Activated naive CD4-positive, alpha-beta T cell treated with anti-CD3 and anti-CD28 coated beads for 36 hours (primary cell): ENCODE data around the gene LEKR1. TPM values are rescaled to one million over a fixed set of nuclear protein-coding genes. Genes with fewer than 3 reads are reported as not detected.

Experiments
- CTCF ChIA-PET: fragments of 350-600 bp; sonication (Branson Sonifier 250); formaldehyde crosslinking; loops from one replicate; lab custom pipeline; 2021; ENCODE audit warnings: antibody characterized with exemption; lab: Charles Lee
- DNase-seq: peaks from one replicate; pipeline ENCODE4 v3.0.0-alpha.2; 2020
- H3K27ac Mint-ChIP-seq: one replicate; pipeline ENCODE4 v1.8.0; 2021; ENCODE audit warnings: mild to moderate bottlenecking, mixed read lengths
- H3K27me3 Mint-ChIP-seq: one replicate; pipeline ENCODE4 v1.8.0; 2021; ENCODE audit warnings: low read depth, mixed read lengths
- H3K36me3 Mint-ChIP-seq: one replicate; pipeline ENCODE4 v1.8.0; 2021; ENCODE audit warnings: low read depth, mixed read lengths
- H3K4me1 Mint-ChIP-seq: one replicate; pipeline ENCODE4 v1.8.0; 2021; ENCODE audit warnings: low read depth, mixed read lengths
- H3K4me3 Mint-ChIP-seq: one replicate; pipeline ENCODE4 v1.8.0; 2021; ENCODE audit warnings: mild to moderate bottlenecking, moderate library complexity, mixed read lengths
- H3K9me3 Mint-ChIP-seq: one replicate; pipeline ENCODE4 v1.8.0; 2021; ENCODE audit warnings: mixed read lengths
- intact Hi-C: fragments of 100-400 bp; cut with micrococcal nuclease; formaldehyde crosslinking; loops from one replicate; pipeline ENCODE4 v1.15.1; 2023
- total RNA-seq, 2 experiments: library from RNA; stranded (reverse); gene quantifications; one replicate each; pipeline ENCODE4 v1.2.3, GENCODE V29; 2021

The LEKR1 gene
- total RNA-seq, 2 experiments from 2014 or later: 0.43 to 0.77 TPM

DNA sequence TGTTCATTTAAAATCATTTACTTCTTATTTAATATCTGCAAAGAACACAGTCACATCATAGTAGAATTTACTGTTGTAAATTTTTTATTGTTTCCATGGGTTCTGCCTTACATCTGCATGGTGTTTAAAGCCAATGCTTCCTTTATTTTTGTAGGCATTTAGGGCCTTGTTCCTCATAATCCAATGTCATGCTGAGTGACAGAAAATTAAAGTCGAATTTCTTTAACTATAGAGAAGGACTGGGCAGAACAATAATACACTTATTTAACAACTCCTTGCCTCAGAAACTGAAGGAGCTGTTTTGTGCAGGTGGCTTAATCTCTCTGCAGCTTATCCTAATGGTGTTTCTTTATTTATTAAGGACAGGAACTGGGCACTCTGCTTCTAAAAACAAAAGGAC, 149.6 kb downstream of the LEKR1 start:
- H3K36me3 Mint-ChIP-seq: no peaks in the 10 kb centered on the region
- DNase-seq: no peak
- H3K9me3 Mint-ChIP-seq: peaks cover 1% of the 10 kb centered on the region
- intact Hi-C loops: loop anchor here (10.0 kb wide), 1 partner anchor 159 kb away; no protein-coding TSS in a partner anchor
- H3K27ac Mint-ChIP-seq: no peak overlapping the region
- no peak overlapping the region for H3K4me3 Mint-ChIP-seq
- no peaks in the 10 kb centered on the region for H3K27me3 Mint-ChIP-seq
- peaks cover 8% of the 10 kb centered on the region for H3K4me1 Mint-ChIP-seq
- CTCF ChIA-PET: interaction anchor here (1.3 kb wide), 1 partner anchor 162 kb away, joined by 5 read pairs; no protein-coding TSS in a partner anchor

DNA sequence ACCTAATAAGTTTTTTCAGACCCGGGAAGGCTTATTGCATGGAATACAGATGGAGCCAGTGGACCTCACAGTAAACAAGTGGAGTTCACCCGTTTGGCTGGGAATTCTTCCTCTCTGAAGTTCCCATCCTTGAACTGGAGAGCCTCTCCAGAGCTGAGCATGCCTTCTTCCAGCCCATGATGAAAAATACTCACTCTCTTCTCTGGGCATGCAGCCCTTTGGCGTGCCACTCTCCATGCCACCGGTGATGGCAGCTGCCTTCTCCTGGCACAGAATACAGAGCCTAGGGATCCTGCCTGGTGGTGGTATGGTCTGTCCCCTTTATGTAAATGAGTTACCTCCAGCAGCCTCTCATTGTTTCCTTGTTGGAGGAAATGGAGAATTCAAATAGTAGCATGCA, 150.8 kb downstream of the LEKR1 start:
- no peak for DNase-seq
- CTCF ChIA-PET: no interaction called here
- no peak overlapping the region for H3K27ac Mint-ChIP-seq
- intact Hi-C loops: loop anchor here (10.0 kb wide), 1 partner anchor 158 kb away; no protein-coding TSS in a partner anchor
- no peak overlapping the region for H3K4me3 Mint-ChIP-seq
- H3K9me3 Mint-ChIP-seq: no peaks in the 10 kb centered on the region
- no peaks in the 10 kb centered on the region for H3K27me3 Mint-ChIP-seq
- no peaks in the 10 kb centered on the region for H3K36me3 Mint-ChIP-seq
- peaks cover 8% of the 10 kb centered on the region for H3K4me1 Mint-ChIP-seq

DNA sequence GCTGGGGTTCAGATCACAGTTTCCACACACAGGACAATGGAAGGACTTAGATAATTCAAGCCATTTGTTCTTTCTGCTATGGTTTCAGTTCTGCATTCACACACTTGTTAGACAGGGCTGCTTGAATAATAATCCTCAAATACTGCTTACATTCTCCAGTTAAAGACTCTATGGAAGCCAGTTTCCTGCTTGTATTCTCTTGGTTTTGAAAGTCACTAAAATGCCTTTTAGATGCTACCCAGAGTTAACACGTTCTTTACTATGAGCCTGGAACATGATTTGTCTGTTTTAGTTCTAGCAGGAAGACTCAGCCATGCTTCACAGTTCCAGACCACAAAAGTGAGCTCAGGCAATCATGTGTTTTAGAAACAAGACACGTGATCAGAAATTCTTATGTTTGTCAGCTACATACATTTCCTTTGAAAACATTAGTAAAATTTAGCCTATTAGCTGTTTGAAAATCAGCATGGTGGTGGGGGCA, 152.4 kb downstream of the LEKR1 start:
- H3K27me3 Mint-ChIP-seq: no peaks in the 10 kb centered on the region
- intact Hi-C loops: loop anchor here (10.0 kb wide), 1 partner anchor 156 kb away; no protein-coding TSS in a partner anchor
- CTCF ChIA-PET: no interaction called here

DNA sequence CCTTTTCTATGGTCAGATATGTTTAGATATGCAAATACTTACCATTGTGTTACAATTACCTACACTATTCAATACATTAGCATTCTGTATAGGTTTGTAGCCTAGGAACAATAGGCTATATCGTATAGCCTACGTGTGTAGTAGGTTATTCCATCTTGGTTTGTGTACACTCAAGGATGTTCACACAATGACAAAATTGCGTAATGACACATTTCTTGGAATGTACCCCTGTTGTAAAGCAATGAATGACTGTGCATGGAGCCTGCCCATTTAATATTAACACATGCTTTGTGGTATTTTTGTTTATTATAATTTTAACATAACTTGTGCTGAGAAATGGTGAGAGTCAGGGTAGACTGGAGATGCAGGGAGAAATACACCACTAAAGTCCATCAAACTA, 154.9 kb downstream of the LEKR1 start:
- H3K4me1 Mint-ChIP-seq: peaks cover 8% of the 10 kb centered on the region
- DNase-seq: no peak
- intact Hi-C loops: no loop called here
- no peak overlapping the region for H3K27ac Mint-ChIP-seq
- no peak overlapping the region for H3K4me3 Mint-ChIP-seq
- no peaks in the 10 kb centered on the region for H3K9me3 Mint-ChIP-seq
- no peaks in the 10 kb centered on the region for H3K27me3 Mint-ChIP-seq
- CTCF ChIA-PET: no interaction called here
- H3K36me3 Mint-ChIP-seq: no peaks in the 10 kb centered on the region

More for the DNA sequence above, 152.4 kb downstream of the LEKR1 start:
- no peaks in the 10 kb centered on the region for H3K36me3 Mint-ChIP-seq
- no peak for DNase-seq
- H3K4me1 Mint-ChIP-seq: peaks cover 8% of the 10 kb centered on the region
- no peak overlapping the region for H3K27ac Mint-ChIP-seq
- H3K4me3 Mint-ChIP-seq: no peak overlapping the region
- H3K9me3 Mint-ChIP-seq: no peaks in the 10 kb centered on the region

DNA sequence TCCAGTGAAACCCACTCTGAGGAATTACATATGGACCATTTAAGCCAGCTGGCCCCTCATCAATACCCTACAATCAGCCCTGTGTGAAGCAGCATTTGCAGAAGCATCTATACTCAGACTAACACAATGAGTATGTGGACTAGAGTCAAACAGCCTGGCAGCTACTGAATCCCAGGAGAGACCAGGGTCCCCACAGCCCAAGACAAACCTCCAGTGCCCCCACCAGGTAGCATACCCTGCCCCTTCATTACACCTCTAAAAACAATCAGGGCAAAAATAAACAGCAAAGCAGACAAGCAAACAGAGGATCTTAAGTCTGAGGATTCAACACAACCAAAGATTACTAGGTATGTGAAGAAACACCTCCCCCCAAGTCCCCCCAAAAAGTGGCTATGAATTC, 157.4 kb downstream of the LEKR1 start:
- CTCF ChIA-PET: no interaction called here
- no peaks in the 10 kb centered on the region for H3K27me3 Mint-ChIP-seq
- H3K27ac Mint-ChIP-seq: no peak overlapping the region
- H3K4me1 Mint-ChIP-seq: peaks cover 4% of the 10 kb centered on the region
- no peaks in the 10 kb centered on the region for H3K9me3 Mint-ChIP-seq
- H3K4me3 Mint-ChIP-seq: no peak overlapping the region
- DNase-seq: no peak
- no peaks in the 10 kb centered on the region for H3K36me3 Mint-ChIP-seq
- intact Hi-C loops: no loop called here

DNA sequence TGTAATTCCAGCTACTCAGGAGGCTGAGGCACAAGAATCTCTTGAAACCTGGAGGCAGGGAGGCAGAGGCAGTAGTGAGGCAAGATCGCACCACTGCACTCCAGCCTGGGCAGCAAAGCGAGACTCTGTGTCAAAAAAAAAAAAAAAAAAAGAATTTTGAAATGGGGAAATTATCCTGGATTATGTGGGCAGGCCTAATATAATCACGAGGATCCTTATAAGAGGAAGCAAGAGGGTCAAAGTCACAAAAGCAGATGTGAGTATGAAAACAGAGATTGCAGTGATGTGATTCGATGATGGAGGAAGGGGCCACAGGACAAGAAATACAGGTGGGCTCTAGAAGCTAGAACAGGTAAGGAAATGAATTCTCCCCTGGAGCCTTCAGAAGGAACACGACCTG, 159.6 kb downstream of the LEKR1 start:
- no peaks in the 10 kb centered on the region for H3K9me3 Mint-ChIP-seq
- intact Hi-C loops: no loop called here
- DNase-seq: no peak
- H3K36me3 Mint-ChIP-seq: no peaks in the 10 kb centered on the region
- CTCF ChIA-PET: no interaction called here
- H3K27ac Mint-ChIP-seq: no peak overlapping the region
- no peaks in the 10 kb centered on the region for H3K27me3 Mint-ChIP-seq
- H3K4me1 Mint-ChIP-seq: no peaks in the 10 kb centered on the region
- no peak overlapping the region for H3K4me3 Mint-ChIP-seq

DNA sequence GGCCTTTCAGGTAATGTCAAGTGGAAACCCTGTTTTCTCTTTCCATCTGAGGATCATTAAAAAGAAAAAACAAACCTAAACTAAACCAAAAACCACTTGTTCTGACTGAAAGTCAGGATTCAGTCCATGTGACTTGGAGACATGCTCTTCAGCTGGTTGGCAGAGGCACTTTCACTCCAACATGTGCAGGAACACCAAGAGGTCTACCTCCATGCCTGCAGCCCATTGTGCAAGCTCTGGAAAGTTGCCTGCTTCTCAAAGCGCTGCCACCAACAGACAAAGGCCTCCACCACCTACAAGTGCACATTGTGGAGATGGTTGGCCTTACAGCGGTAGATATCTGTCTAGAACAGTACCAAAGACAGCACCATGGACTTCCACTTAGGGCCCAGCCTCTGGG, 161.8 kb downstream of the LEKR1 start:
- intact Hi-C loops: no loop called here
- Mint-ChIP-seq H3K27me3 (no peaks in the 10 kb centered on the region), H3K36me3 (no peaks in the 10 kb centered on the region), H3K9me3 (no peaks in the 10 kb centered on the region), H3K27ac (no peak overlapping the region), H3K4me1 (no peaks in the 10 kb centered on the region), H3K4me3 (no peak overlapping the region)
- CTCF ChIA-PET: no interaction called here
- no peak for DNase-seq

DNA sequence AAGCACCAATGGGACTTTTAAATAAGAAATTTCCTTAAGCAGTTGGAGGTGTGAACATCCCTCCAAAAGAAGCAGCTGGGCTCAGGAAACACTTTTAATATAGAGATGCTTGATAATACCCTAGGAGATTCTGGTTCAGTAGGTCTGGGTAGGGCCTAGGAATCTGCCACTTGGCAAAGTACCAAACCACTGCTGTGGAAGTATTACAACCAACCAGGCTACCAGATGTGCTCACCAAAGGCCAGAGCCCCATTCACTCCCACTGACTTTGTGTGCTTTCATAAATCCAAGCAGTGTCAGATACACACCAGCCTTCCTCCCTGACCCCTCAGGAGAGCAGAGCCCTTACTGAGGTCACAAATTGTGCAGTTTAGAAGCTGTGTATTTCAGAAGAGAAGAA, 171.2 kb downstream of the LEKR1 start:
- H3K27ac Mint-ChIP-seq: no peak overlapping the region
- H3K4me1 Mint-ChIP-seq: no peaks in the 10 kb centered on the region
- H3K9me3 Mint-ChIP-seq: no peaks in the 10 kb centered on the region
- H3K36me3 Mint-ChIP-seq: no peaks in the 10 kb centered on the region
- intact Hi-C loops: no loop called here
- no peak for DNase-seq
- no peak overlapping the region for H3K4me3 Mint-ChIP-seq
- H3K27me3 Mint-ChIP-seq: no peaks in the 10 kb centered on the region
- CTCF ChIA-PET: no interaction called here

DNA sequence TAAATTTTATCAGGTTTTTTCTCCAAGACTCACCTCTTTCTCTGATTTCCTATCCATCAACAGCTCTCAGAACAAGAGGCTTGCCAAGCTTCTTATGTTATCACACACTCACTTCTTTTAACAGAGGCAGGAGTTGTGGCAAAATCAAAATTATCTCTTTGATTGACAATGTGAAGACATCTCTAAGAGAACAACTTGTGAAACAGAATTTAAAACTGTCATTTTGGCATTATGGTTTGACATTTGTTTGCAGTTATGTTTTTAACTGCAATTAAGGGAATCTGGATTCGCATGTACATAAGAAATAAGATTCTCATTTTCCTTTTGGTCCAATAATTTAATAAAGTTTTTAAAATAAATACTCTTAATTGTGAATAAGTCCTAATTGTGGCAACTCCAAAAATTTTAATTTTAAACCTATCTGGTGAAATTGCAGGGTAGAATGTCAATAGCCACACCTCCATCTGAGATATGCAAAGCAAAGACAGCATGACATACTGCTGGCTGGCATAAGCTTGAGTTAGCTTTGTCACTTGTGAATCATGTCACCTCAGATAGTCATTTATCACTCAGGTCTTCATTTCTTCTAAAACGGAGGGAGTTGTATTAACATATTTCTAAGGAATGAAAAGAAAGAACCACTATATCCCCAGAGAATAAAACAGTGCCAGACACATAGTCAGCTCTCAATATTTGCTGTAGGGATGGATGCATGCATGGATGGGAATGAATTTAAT, 175.2 kb downstream of the LEKR1 start:
- CTCF ChIA-PET: no interaction called here
- Mint-ChIP-seq H3K4me3 (no peak overlapping the region), H3K27ac (no peak overlapping the region), H3K27me3 (peaks cover 5% of the 10 kb centered on the region), H3K9me3 (peaks cover 4% of the 10 kb centered on the region), H3K4me1 (no peaks in the 10 kb centered on the region), H3K36me3 (no peaks in the 10 kb centered on the region)
- DNase-seq: no peak
- intact Hi-C loops: no loop called here

DNA sequence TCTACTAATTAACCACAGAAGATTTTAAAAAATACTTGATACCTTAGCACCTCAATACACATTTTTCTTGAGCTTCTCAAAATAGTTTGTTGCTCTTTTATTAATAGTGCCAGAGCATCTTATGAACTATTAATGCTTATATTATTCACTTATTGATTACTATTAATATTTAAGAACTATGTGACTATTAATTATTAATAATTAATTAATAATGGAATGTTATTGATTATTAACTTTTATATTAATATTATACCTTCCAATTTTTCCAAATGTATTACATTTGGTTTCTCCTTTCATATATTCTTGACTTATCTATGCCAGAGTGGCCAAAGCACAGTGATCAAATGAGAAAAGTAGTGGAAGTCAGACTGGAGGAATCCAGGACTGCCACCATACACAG, 195.5 kb downstream of the LEKR1 start:
- no peaks in the 10 kb centered on the region for H3K27me3 Mint-ChIP-seq
- intact Hi-C loops: no loop called here
- no peaks in the 10 kb centered on the region for H3K4me1 Mint-ChIP-seq
- CTCF ChIA-PET: interaction anchor here (1.2 kb wide), 1 partner anchor 16 kb away, joined by 4 read pairs; no protein-coding TSS in a partner anchor
- no peaks in the 10 kb centered on the region for H3K36me3 Mint-ChIP-seq
- H3K4me3 Mint-ChIP-seq: no peak overlapping the region
- DNase-seq: no peak
- no peak overlapping the region for H3K27ac Mint-ChIP-seq
- no peaks in the 10 kb centered on the region for H3K9me3 Mint-ChIP-seq

DNA sequence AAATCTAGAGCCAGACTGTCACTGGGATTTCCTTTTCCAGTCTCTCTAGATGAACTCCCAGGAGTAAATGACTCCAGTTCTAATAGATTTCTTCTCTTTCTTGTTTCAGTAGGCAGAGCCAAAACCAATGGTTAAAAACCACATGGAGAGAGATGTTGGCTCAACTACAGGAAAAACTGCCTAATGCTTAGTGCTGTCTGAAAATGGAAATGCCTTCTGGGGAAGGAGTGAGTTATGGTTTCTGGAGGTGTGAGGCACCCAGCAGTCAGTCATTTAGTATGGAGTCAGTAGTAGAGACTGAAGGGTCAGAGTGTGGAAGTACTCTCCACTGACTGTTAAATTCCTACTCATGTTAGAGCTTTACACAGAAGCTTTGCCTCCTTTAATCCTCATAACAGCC, 197.1 kb downstream of the LEKR1 start:
- no peaks in the 10 kb centered on the region for H3K9me3 Mint-ChIP-seq
- no peaks in the 10 kb centered on the region for H3K36me3 Mint-ChIP-seq
- no peak for DNase-seq
- no peaks in the 10 kb centered on the region for H3K4me1 Mint-ChIP-seq
- H3K4me3 Mint-ChIP-seq: no peak overlapping the region
- CTCF ChIA-PET: no interaction called here
- intact Hi-C loops: no loop called here
- H3K27ac Mint-ChIP-seq: no peak overlapping the region
- H3K27me3 Mint-ChIP-seq: peaks cover 3% of the 10 kb centered on the region

DNA sequence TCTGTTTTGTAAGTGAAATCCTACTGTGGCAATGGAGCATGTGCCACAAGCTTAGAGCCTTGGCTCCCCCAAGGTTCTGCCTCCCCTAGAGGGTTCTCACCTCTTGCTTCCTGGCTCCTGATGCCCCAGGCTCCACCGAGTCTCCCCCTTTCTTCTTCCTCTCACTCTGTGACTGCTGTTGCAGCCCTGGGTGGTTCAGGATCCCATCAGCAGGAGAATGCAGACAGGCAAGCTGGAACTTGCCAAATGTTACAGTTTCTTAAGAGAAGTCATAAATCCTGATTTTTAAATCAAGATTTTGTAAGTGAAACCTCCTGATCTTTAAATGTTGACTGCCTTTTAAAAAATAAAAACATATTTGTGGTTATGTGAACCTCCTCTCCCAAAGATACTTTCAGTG, 199.9 kb downstream of the LEKR1 start:
- Mint-ChIP-seq H3K27me3 (peaks cover 13% of the 10 kb centered on the region), H3K9me3 (no peaks in the 10 kb centered on the region), H3K27ac (no peak overlapping the region), H3K36me3 (no peaks in the 10 kb centered on the region), H3K4me1 (no peaks in the 10 kb centered on the region), H3K4me3 (no peak overlapping the region)
- no peak for DNase-seq
- intact Hi-C loops: no loop called here
- CTCF ChIA-PET: interaction anchor here (0.6 kb wide), 1 partner anchor 219 kb away, joined by 3 read pairs; no protein-coding TSS in a partner anchor
